CD14-positive monocyte (primary cell): ENCODE results near the gene EPB41L4B. TPM values are rescaled to one million over a fixed set of nuclear protein-coding genes. Genes with fewer than 3 reads are reported as not detected.

Source experiments
- DNase-seq, 3 donors: peaks; one replicate each; pipeline ENCODE4 v3.0.0-alpha.2; 2011 to 2022
- H2AFZ ChIP-seq: 2 replicates; pipeline ENCODE4 v1.6.0; 2012; ENCODE audit warnings: mild to moderate bottlenecking, low read depth, low read length, inconsistent platforms; ENCODE audit not compliant: insufficient read depth, poor library complexity, severe bottlenecking
- H3K27ac ChIP-seq, 2 donors: 1 replicate in 1 of 2; 2 replicates in 1 of 2; pipeline ENCODE4 v1.5.1; 2012 to 2013; ENCODE audit warnings: low read length in 2 of 2, control low read depth in 1 of 2, inconsistent platforms in 1 of 2, low read depth in 1 of 2, mild to moderate bottlenecking in 1 of 2
- H3K27me3 ChIP-seq, 2 donors: one replicate each; pipeline versions ENCODE4 v1.6.0 to v1.6.1; 2011 to 2013; ENCODE audit warnings: low read length in 2 of 2; ENCODE audit not compliant: control insufficient read depth in 2 of 2, insufficient read depth in 2 of 2
- H3K36me3 ChIP-seq, 2 donors: replicated peaks in 1 of 2; 1 replicate in 1 of 2; 2 replicates in 1 of 2; pipeline versions ENCODE4 v1.5.1 to v1.6.1; 2012 to 2013; ENCODE audit warnings: low read length in 2 of 2, control low read depth in 1 of 2, inconsistent platforms in 1 of 2, mild to moderate bottlenecking in 1 of 2; ENCODE audit not compliant: insufficient read depth in 2 of 2, control insufficient read depth in 1 of 2
- H3K4me1 ChIP-seq, 2 donors: 1 replicate in 1 of 2; 2 replicates in 1 of 2; pipeline versions ENCODE4 v1.5.1 to v1.6.1; 2012 to 2013; ENCODE audit warnings: low read length in 2 of 2, control low read depth in 1 of 2, inconsistent platforms in 1 of 2, mild to moderate bottlenecking in 1 of 2, moderate library complexity in 1 of 2; ENCODE audit not compliant: insufficient read depth in 2 of 2, control insufficient read depth in 1 of 2
- H3K4me2 ChIP-seq: replicated peaks from 2 replicates; pipeline ENCODE3; 2012; ENCODE audit warnings: low read length, moderate library complexity, mild to moderate bottlenecking; ENCODE audit not compliant: poor library complexity, severe bottlenecking; ENCODE audit errors: extremely low read depth
- H3K4me3 ChIP-seq, 3 experiments: fragments of 200-600 bp in 1 of 3; sonication (generic) in 1 of 3; replicated peaks in 1 of 3; 1 replicate in 2 of 3; 2 replicates in 1 of 3; pipeline ENCODE4 v1.5.1; 2011 to 2013; ENCODE audit warnings: low read length in 3 of 3, mild to moderate bottlenecking in 3 of 3, control low read depth in 2 of 3, low read depth in 2 of 3, inconsistent platforms in 1 of 3, moderate library complexity in 1 of 3
- H3K79me2 ChIP-seq: 2 replicates; pipeline ENCODE4 v1.6.0; 2012; ENCODE audit warnings: mild to moderate bottlenecking, control low read depth, inconsistent platforms, low read length, moderate library complexity; ENCODE audit not compliant: insufficient read depth
- H3K9ac ChIP-seq: 2 replicates; pipeline ENCODE4 v1.6.0; 2017; ENCODE audit warnings: low read length, mild to moderate bottlenecking; ENCODE audit not compliant: insufficient read depth, poor library complexity, severe bottlenecking
- H3K9me3 ChIP-seq, 2 donors: replicated peaks in 1 of 2; 1 replicate in 1 of 2; 2 replicates in 1 of 2; pipeline versions ENCODE4 v1.5.1 to v1.6.1; 2012 to 2013; ENCODE audit warnings: low read length in 2 of 2, control low read depth in 1 of 2; ENCODE audit not compliant: control insufficient read depth in 1 of 2, insufficient read depth in 1 of 2
- H4K20me1 ChIP-seq: 2 replicates; pipeline ENCODE4 v1.6.0; 2012; ENCODE audit warnings: mild to moderate bottlenecking, low read length, control low read depth, moderate library complexity; ENCODE audit not compliant: insufficient read depth
- H3K27ac Mint-ChIP-seq, 7 donors: one replicate each; pipeline ENCODE4 v1.8.0; 2020; ENCODE audit warnings: mild to moderate bottlenecking in 7 of 7, mixed read lengths in 7 of 7, moderate library complexity in 6 of 7, inconsistent platforms in 2 of 7
- H3K27me3 Mint-ChIP-seq, 3 donors: one replicate each; pipeline ENCODE4 v1.8.0; 2021 to 2022; ENCODE audit warnings: low read depth in 3 of 3, mild to moderate bottlenecking in 3 of 3, mixed read lengths in 3 of 3, moderate library complexity in 3 of 3, inconsistent platforms in 1 of 3
- H3K36me3 Mint-ChIP-seq, 2 donors: one replicate each; pipeline ENCODE4 v1.8.0; 2020; ENCODE audit warnings: mixed read lengths in 2 of 2, inconsistent platforms in 1 of 2, mild to moderate bottlenecking in 1 of 2
- H3K4me1 Mint-ChIP-seq: one replicate; pipeline ENCODE4 v1.8.0; 2020; ENCODE audit warnings: mild to moderate bottlenecking, mixed read lengths
- H3K4me3 Mint-ChIP-seq, 2 donors: one replicate each; pipeline ENCODE4 v1.8.0; 2020; ENCODE audit warnings: mild to moderate bottlenecking in 2 of 2, mixed read lengths in 2 of 2, moderate library complexity in 1 of 2
- H3K9me3 Mint-ChIP-seq, 7 donors: one replicate each; pipeline ENCODE4 v1.8.0; 2020 to 2022; ENCODE audit warnings: mixed read lengths in 7 of 7, mild to moderate bottlenecking in 6 of 7, moderate library complexity in 6 of 7, inconsistent platforms in 2 of 7
- CTCF ChIP-seq: fragments of 200-600 bp; IDR thresholded peaks from one replicate; pipeline ENCODE4 v1.8.0; 2022; ENCODE audit warnings: antibody characterized with exemption, mild to moderate bottlenecking
- WGBS: methylation state at CpG from one replicate; pipeline ENCODE4 v1.1.5; 2013; ENCODE audit warnings: missing lambda C conversion rate; ENCODE audit not compliant: insufficient coverage; 5-methylcytosine and 5-hydroxymethylcytosine counted together
- intact Hi-C, 2 donors: fragments of 100-400 bp; cut with micrococcal nuclease; formaldehyde crosslinking; loops; one replicate each; pipeline versions ENCODE4 v1.15.0 to v1.15.1; 2023
- polyA plus RNA-seq, 3 donors: library from polyadenylated mRNA; depleted of rRNA in 1 of 3; unstranded in 2 of 3; stranded (reverse) in 1 of 3; fragments of 300-500 nt in 2 of 3; fragments of >200 nt in 1 of 3; fragmentation: Illumina TruSeq in 2 of 3; gene quantifications; 1 replicate in 2 of 3; 2 replicates in 1 of 3; pipeline ENCODE4 v1.2.3, GENCODE V29; 2012 to 2021

The EPB41L4B gene
- polyA plus RNA-seq, 3 donors = not detected

GRCh38 chr9:109281518-109281917 lies 39.3 kb downstream of the EPB41L4B start:
- Histone ChIP-seq H3K9ac (no peak overlapping the region), H3K4me1 (no peaks in the 10 kb centered on the region), H3K4me3 (no peak overlapping the region), H3K79me2 (no peaks in the 10 kb centered on the region), H3K4me2 (no peak overlapping the region), H3K36me3 (no peaks in the 10 kb centered on the region), H3K27ac (no peak overlapping the region), H3K27me3 (no peaks in the 10 kb centered on the region), H3K9me3 (no peaks in the 10 kb centered on the region), H4K20me1 (no peaks in the 10 kb centered on the region), H2AFZ (no peak overlapping the region)
- Mint-ChIP-seq H3K4me3 (no peak overlapping the region), H3K27me3 (peaks cover 17 to 23% (median 23%) of the 10 kb centered on the region in 3 donors), H3K27ac (no peak overlapping the region), H3K4me1 (no peaks in the 10 kb centered on the region), H3K9me3 (peaks cover 0 to 8% (median 2%) of the 10 kb centered on the region in 7 donors), H3K36me3 (no peaks in the 10 kb centered on the region)
- DNase-seq = no peak
- WGBS = no CpG with 5 or more reads among the region's 8 CpGs
- no peak for TF ChIP-seq CTCF
- intact Hi-C loops = no loop called here

DNA sequence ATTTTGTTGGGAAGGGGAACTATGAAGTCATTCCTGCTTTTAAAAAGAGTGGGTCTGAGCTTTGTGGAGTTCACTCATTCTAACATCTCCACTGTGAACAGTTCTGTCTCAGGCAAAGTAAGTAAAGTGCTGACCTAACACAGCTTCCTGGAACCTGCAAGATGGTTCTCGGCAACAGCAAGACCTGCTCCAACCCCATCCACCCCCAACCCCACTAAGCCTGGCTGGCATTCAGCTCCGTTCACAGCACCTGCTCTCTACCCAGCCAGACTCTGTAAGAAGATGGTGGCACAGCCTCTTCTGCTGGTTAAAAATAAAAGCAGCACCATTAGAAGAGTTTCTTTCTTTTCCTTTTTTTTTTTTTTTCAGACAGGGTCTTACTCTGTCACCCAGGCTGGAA lies 42.0 kb downstream of the EPB41L4B start:
- Histone ChIP-seq H2AFZ (no peak overlapping the region), H3K4me2 (no peak overlapping the region), H3K4me1 (no peaks in the 10 kb centered on the region), H4K20me1 (no peaks in the 10 kb centered on the region), H3K9ac (no peak overlapping the region), H3K36me3 (no peaks in the 10 kb centered on the region), H3K79me2 (no peaks in the 10 kb centered on the region), H3K4me3 (no peak overlapping the region), H3K9me3 (no peaks in the 10 kb centered on the region), H3K27me3 (no peaks in the 10 kb centered on the region), H3K27ac (no peak overlapping the region)
- Mint-ChIP-seq H3K4me3 (no peak overlapping the region), H3K36me3 (no peaks in the 10 kb centered on the region), H3K27me3 (peaks cover 23 to 26% (median 24%) of the 10 kb centered on the region in 3 donors), H3K9me3 (peaks cover 0 to 8% (median 0%) of the 10 kb centered on the region in 7 donors), H3K4me1 (no peaks in the 10 kb centered on the region), H3K27ac (no peak overlapping the region)
- no peak for TF ChIP-seq CTCF
- WGBS = 92% methylated on average over 2 of the region's 2 CpGs
- DNase-seq = no peak
- intact Hi-C loops = no loop called here
